ENCODE data around the gene MDGA2. TPM values are rescaled to one million over a fixed set of nuclear protein-coding genes. Genes with fewer than 3 reads are reported as not detected.

The MDGA2 gene
- total and polyA plus RNA-seq, 2 experiments from 2014 or later: 0.33 to 0.46 TPM

DNA sequence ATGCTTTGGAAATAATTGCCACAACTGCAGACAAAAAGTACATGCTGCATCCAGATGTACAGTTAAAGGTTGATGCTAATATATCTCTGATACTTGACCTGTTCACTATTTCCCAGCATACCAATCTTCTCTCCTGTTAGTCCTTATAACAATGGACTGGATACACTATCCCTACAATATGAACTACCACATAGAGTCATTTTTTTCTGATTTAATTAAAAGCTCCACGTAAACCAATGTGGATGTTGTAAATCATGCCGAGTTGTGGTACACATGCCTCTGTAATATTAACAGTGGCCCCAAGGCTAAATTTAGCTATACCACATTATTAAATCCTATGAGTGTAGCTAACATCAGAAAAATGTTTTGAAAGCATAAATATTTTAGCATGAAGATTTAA is 554.8 kb downstream of the MDGA2 start:
- Histone ChIP-seq H3K27ac (no peak overlapping the region), H3K4me3 (no peak overlapping the region), H3K4me1 (ENCODE audit: low read depth) (no peaks in the 10 kb centered on the region), H3K9me3 (ENCODE audit: low read depth) (no peaks in the 10 kb centered on the region), H3K27me3 (no peaks in the 10 kb centered on the region), H3K36me3 (no peaks in the 10 kb centered on the region)
- TF ChIP-seq, protein P1, sequence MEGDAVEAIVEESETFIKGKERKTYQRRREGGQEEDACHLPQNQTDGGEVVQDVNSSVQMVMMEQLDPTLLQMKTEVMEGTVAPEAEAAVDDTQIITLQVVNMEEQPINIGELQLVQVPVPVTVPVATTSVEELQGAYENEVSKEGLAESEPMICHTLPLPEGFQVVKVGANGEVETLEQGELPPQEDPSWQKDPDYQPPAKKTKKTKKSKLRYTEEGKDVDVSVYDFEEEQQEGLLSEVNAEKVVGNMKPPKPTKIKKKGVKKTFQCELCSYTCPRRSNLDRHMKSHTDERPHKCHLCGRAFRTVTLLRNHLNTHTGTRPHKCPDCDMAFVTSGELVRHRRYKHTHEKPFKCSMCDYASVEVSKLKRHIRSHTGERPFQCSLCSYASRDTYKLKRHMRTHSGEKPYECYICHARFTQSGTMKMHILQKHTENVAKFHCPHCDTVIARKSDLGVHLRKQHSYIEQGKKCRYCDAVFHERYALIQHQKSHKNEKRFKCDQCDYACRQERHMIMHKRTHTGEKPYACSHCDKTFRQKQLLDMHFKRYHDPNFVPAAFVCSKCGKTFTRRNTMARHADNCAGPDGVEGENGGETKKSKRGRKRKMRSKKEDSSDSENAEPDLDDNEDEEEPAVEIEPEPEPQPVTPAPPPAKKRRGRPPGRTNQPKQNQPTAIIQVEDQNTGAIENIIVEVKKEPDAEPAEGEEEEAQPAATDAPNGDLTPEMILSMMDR (IDR thresholded peaks at IDR 0.05; ENCODE audit: low read depth, low read length): no peak
- DNase-seq (ENCODE audit: low read depth in 1 of 2, low spot score in 1 of 2): no peak

DNA sequence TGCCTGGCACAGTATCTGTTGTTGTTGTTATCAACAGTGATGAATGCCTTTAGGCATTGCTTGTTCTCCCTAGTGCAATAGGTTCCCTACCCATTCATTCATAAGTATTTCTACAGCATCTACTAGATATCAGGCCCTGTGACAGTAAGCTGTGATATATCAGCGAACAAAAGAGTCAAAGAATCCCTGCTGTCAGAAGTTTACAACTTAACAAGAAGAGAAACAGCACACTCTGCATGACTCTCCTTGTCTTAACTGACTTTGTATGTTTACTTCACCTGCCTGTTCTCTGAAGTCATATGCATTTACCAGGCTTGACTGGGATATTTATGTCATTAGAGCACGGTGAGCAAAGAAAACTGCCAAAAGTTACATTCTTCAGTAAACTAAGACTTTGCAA is 571.6 kb downstream of the MDGA2 start:
- Histone ChIP-seq H3K27ac (no peak overlapping the region), H3K27me3 (no peaks in the 10 kb centered on the region), H3K9me3 (ENCODE audit: low read depth) (no peaks in the 10 kb centered on the region), H3K4me3 (no peak overlapping the region), H3K4me1 (ENCODE audit: low read depth) (no peaks in the 10 kb centered on the region), H3K36me3 (no peaks in the 10 kb centered on the region)
- no peak for DNase-seq (ENCODE audit: low read depth in 1 of 2, low spot score in 1 of 2)
- TF ChIP-seq, protein P1 (IDR thresholded peaks at IDR 0.05; ENCODE audit: low read depth, low read length): no peak

DNA sequence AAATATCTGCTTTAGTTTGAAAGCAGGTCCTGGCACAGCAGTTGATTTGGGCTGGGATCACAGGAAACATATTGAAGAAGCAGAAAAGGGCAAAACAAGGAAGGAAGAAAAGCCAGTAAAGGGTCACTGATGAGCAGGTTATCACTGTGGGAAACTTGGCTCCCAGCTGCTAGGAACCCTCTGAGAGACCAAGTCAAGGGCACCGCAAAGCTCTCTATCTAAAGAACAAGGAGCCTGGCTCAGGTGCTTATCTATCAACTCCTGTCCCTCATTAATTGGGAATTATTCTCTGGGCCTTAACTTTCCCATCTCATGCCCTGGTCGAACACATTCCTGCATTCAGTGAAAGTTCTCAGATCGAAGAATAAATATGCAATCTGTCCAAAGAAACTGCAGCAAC is 572.9 kb downstream of the MDGA2 start:
- Histone ChIP-seq H3K4me3 (no peak overlapping the region), H3K27ac (no peak overlapping the region), H3K36me3 (no peaks in the 10 kb centered on the region), H3K4me1 (ENCODE audit: low read depth) (no peaks in the 10 kb centered on the region), H3K9me3 (ENCODE audit: low read depth) (no peaks in the 10 kb centered on the region), H3K27me3 (no peaks in the 10 kb centered on the region)
- TF ChIP-seq, protein P1 (IDR thresholded peaks at IDR 0.05; ENCODE audit: low read depth, low read length): no peak
- DNase-seq (ENCODE audit: low read depth in 1 of 2, low spot score in 1 of 2): no peak

DNA sequence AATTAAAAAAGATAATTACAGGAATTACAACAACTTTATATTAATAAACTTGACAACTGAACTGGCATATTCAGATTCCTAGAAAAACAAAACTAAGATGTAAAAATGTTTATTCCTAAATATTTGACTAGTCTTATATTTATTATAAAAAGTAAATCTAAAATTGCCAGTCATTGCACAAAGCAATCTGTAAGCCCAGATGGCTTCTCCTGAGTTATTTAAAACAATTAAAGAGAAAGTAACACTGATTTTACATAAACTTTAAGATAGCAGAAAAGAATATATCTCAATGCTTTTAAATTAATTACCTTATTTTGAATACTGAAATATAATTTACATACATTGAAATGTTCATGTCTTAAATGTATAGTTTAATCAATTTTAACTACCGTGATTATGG is 589.7 kb downstream of the MDGA2 start:
- H3K4me3 ChIP-seq: no peak overlapping the region
- no peaks in the 10 kb centered on the region for H3K36me3 ChIP-seq
- DNase-seq (ENCODE audit: low read depth in 1 of 2, low spot score in 1 of 2): no peak
- H3K27ac ChIP-seq: no peak overlapping the region
- no peaks in the 10 kb centered on the region for H3K9me3 ChIP-seq (ENCODE audit: low read depth)
- no peaks in the 10 kb centered on the region for H3K4me1 ChIP-seq (ENCODE audit: low read depth)
- no peaks in the 10 kb centered on the region for H3K27me3 ChIP-seq
- TF ChIP-seq, protein P1 (IDR thresholded peaks at IDR 0.05; ENCODE audit: low read depth, low read length): no peak

DNA sequence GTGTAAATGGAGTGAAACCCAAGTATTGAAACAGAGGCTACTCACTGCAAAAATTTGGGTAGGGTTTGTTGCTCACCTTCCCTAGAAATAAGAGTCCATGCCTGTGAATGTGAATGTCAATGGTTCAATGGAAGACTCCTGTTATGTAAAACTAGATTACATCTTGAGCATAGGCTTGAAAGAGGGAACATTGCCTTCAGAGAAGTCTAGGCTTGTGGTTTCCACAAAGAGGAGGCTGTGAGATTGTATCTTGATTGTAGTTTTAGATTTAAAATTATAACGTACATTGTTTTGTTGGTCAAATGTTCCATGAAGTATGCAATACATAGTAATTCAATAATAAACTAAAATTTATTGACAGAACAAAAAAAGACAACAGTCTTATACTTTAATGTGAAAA is 610.1 kb downstream of the MDGA2 start:
- H3K9me3 ChIP-seq (ENCODE audit: low read depth): no peaks in the 10 kb centered on the region
- no peaks in the 10 kb centered on the region for H3K27me3 ChIP-seq
- no peak for DNase-seq (ENCODE audit: low read depth in 1 of 2, low spot score in 1 of 2)
- no peaks in the 10 kb centered on the region for H3K4me1 ChIP-seq (ENCODE audit: low read depth)
- H3K4me3 ChIP-seq: no peak overlapping the region
- no peak overlapping the region for H3K27ac ChIP-seq
- TF ChIP-seq, protein P1 (IDR thresholded peaks at IDR 0.05; ENCODE audit: low read depth, low read length): no peak
- H3K36me3 ChIP-seq: no peaks in the 10 kb centered on the region

DNA sequence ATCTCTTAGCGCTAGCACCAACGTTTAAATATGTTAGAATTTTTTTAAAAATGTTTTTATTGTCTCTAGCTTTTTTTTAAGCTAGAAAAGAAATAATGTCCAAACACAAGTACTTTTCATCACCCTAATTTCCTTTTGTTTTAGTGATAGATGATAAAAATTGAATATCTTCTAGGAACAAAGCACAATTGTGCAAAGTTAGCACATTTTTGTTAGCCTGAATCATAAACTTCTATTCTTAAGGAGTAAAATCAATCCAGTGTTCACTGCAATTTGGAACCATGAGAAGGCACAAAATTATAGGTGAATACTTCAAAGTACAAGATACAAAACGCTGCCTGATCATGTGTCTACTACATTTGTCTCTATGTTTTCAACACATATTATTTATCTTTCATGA is 615.4 kb downstream of the MDGA2 start:
- H3K4me3 ChIP-seq: no peak overlapping the region
- no peak overlapping the region for H3K27ac ChIP-seq
- no peak for DNase-seq (ENCODE audit: low read depth in 1 of 2, low spot score in 1 of 2)
- no peaks in the 10 kb centered on the region for H3K27me3 ChIP-seq
- no peaks in the 10 kb centered on the region for H3K9me3 ChIP-seq (ENCODE audit: low read depth)
- H3K4me1 ChIP-seq (ENCODE audit: low read depth): no peaks in the 10 kb centered on the region
- TF ChIP-seq, protein P1 (IDR thresholded peaks at IDR 0.05; ENCODE audit: low read depth, low read length): no peak
- no peaks in the 10 kb centered on the region for H3K36me3 ChIP-seq

Data from cardiac muscle cell (in vitro differentiated cells and primary cell).